ENCODE results near the gene IGLON5.

GRCh38 chr19:51274049-51274770, 37.2 kb upstream of the IGLON5 start:
- TF ChIP-seq CTCF (conservative IDR thresholded peaks at IDR 0.05) = no peak
- TF ChIP-seq EZH2 (IDR thresholded peaks at IDR 0.05; ENCODE audit: low read depth) = no peak
